Astrocyte of the cerebellum (primary cell): ENCODE data around the gene WWOX.

ENCODE experiments used
- DNase-seq: peaks from one replicate; pipeline ENCODE4 v3.0.0-alpha.2; 2011; ENCODE audit warnings: low read depth
- H3K4me3 ChIP-seq: 2 replicates; pipeline ENCODE4 v1.5.1; 2011; ENCODE audit warnings: mild to moderate bottlenecking, low read depth, low read length, moderate library complexity
- CTCF ChIP-seq: IDR thresholded peaks from 2 replicates; pipeline ENCODE4 v1.5.1; 2012; ENCODE audit warnings: low read length, low read depth, moderate library complexity, mild to moderate bottlenecking; ENCODE audit errors: missing control alignments
- in situ Hi-C: cut with HindIII; loops from 2 replicates; pipeline ENCODE4 v1.10.0; 2017; ENCODE audit warnings: low sequenced_read_pairs

Gene WWOX

GRCh38 chr16:79079656-79080420 is 980.4 kb downstream of the WWOX start:
- DNase-seq = no peak
- in situ Hi-C loops = no loop called here
- H3K4me3 ChIP-seq = no peak overlapping the region
- no peak for TF ChIP-seq CTCF

DNA sequence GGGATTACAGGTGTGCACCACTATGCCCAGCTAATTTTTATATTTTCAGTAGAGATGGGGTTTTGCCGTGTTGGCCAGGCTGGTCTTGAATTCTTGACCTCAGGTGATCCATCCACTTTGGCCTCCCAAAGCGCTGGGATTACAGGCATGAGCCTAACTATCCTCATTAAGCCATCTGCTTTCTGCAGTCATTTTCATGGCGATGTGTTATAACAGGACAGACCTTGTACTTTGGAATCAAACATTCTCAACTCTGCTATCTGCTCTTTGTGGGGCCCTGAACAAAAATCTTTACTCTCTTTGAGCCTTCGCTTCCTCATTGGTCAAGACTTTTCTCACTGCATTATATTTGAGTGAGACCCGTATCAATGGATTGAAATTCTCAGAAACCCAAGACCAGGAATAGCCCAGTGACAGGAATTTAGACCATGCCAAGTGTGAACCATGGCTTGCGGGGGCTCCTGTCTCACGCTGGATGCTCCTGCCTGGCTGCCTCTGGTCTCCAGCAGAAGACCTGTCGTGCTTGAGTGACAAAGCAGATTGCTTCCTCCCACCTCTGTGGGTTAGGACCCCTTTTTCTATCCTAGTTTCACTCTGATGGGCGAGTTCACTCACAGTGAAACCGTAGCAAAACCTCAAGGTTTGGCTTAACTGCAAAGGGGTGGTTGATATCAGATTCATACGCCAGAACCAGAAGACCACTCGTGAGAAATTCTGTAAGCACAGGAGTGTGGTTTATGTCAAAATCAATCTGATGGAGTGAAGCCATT is 982.0 kb downstream of the WWOX start:
- DNase-seq = no peak
- TF ChIP-seq CTCF = no peak
- no peak overlapping the region for H3K4me3 ChIP-seq
- in situ Hi-C loops = no loop called here

DNA sequence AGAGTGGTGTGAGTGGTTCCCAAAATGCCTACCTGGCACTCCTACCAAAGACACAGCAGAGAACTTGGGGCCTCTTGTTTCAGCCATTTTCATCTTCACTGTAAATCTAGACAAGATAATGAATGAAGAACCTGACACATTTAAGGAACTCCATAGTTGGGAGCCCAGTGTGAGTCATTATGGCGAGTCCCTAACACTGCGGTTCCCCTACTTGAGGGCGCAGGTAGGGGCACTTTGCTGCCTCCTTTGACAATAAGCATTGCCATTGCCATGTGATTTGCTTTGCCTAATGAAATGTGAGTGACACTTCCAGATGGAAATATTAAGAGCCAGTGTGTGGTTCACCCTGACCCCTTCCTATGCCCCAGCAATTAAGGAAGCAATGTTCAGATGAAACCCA is 983.5 kb downstream of the WWOX start:
- DNase-seq = no peak
- no peak overlapping the region for H3K4me3 ChIP-seq
- in situ Hi-C loops = no loop called here
- TF ChIP-seq CTCF = no peak

DNA sequence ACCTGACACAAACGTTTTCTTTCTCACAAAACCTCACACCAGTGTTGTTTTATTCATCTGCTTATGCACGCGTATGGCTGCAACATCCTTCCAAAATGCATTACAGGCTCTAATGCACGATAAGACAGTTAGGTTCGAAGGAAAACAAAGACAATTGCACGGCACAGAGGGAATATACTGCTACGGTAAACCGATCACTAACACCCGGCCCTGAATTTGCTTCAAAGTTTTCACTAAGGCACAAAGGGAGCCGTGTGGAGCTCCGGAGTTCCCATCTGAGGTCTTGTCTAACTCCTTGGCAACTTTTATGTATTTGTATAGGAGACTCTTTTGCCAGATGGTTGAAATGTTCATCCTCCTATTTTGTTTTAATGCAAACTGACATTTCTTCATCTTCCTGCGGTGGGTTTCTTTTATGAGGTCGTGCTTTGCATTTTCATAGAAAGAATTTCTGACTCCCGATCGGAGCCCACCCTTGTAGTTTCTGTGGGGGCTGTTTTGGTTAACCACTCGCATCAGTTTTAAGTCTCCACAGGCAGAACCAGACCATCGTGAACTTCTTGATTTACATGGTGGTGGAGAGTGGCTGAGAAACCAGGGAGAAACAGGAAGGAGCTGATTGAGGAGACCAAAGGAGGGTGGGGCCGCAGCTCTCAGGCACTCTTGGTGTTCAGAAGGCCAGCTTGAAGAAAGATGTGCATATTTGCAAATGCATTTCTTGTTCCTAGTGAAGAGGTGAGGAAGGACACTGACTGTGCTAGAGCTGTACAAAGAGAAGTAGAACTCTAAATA is 984.2 kb downstream of the WWOX start:
- no peak overlapping the region for H3K4me3 ChIP-seq
- no peak for TF ChIP-seq CTCF
- in situ Hi-C loops = no loop called here
- no peak for DNase-seq

- in situ Hi-C loops = no loop called here
- DNase-seq = no peak
- no peak overlapping the region for H3K4me3 ChIP-seq
- TF ChIP-seq CTCF = no peak
Measured at GRCh38 chr16:79088971-79089370, 989.5 kb downstream of the WWOX start.

GRCh38 chr16:79089735-79090284 is 990.4 kb downstream of the WWOX start:
- DNase-seq = no peak
- no peak for TF ChIP-seq CTCF
- in situ Hi-C loops = no loop called here
- H3K4me3 ChIP-seq = no peak overlapping the region
